ENCODE results near the gene LDLRAD4.
"Not testable (repeated sequence)": the region's sequence is repeated elsewhere in the genome, so short reads cannot be mapped to it uniquely, and the experiment has no call there.

The LDLRAD4 gene

GRCh38 chr18:13464432-13465123, 246.0 kb downstream of the LDLRAD4 start:
- no peak for DNase-seq (ENCODE audit: low spot score)

DNA sequence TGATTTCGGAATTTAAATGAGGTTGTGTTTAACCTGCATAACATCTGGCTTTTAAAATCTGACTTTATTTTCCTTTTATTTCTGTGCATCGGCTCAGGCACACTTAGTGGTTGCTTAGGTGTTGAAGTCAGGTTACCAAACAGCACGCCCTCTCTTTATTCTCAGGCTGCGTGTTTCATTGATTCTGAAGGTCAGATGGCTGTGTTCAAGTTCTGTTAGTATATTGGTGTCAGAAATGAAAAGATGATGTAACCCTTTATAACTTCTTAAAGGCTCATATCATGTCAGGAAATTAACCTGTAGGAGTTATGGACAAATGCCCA, 246.5 kb downstream of the LDLRAD4 start:
- no peak for DNase-seq (ENCODE audit: low spot score)

DNA sequence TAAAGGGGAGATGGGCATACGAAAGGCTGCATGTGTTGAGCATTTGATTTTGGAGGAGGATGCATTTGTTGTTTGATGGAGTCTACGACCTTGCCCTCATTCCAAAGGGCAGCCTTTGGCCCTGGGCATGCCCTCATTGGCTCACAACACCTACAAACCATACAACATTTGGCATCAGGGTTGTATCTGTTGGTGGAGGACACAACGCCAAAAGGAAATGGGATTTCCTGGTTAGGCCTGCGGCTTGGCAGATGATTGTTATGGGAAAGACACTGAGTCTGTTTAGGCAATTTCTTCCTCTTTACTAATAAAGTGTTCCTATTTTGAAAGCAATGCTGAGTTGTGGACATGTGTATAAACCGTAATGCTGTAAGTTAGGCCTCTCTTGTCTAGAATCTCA, 246.9 kb downstream of the LDLRAD4 start:
- no peak for DNase-seq (ENCODE audit: low spot score)

DNA sequence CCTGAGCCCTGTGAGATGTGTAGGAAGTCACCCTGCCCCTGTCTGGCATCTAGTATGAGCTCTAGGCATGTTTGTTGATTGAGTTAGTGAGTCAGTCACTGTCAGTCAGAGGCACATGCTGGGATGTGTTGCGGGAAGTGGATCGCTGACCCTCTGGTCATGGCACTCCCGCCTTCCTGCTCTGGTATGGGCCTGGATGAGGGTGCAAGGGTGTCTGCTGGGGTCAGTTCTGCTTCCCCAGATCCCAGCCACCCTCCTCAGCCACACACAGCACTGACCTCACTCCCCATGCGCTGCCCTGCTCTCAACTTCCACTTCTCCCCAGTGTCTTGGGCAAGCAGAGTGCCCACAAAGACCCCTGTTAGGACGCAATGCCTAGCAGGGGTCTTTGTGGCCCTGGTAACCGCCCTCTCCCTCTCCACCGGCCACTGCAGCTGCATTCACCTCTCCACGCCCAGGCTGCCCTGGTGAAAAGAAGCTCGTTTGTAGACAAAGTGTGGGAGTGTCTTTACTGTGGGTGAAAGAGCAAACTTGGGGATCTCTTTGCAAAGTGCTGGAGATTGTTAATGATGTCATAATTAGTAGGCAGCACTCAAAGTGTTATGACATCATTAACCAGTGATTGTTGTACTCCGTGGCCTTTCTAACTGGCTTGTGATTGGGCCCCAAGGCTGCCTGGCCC, 252.1 kb downstream of the LDLRAD4 start:
- DNase-seq (ENCODE audit: low spot score) = no peak

GRCh38 chr18:13471198-13471845, 252.8 kb downstream of the LDLRAD4 start:
- DNase-seq (ENCODE audit: low spot score) = peak; percentile 58

- DNase-seq (ENCODE audit: low spot score) = no peak
Measured at GRCh38 chr18:13471971-13472628, 253.5 kb downstream of the LDLRAD4 start.

GRCh38 chr18:13473751-13474150, 255.2 kb downstream of the LDLRAD4 start:
- no peak for DNase-seq (ENCODE audit: low spot score)

GRCh38 chr18:13474336-13474735, 255.8 kb downstream of the LDLRAD4 start:
- DNase-seq (ENCODE audit: low spot score) = no peak

DNA sequence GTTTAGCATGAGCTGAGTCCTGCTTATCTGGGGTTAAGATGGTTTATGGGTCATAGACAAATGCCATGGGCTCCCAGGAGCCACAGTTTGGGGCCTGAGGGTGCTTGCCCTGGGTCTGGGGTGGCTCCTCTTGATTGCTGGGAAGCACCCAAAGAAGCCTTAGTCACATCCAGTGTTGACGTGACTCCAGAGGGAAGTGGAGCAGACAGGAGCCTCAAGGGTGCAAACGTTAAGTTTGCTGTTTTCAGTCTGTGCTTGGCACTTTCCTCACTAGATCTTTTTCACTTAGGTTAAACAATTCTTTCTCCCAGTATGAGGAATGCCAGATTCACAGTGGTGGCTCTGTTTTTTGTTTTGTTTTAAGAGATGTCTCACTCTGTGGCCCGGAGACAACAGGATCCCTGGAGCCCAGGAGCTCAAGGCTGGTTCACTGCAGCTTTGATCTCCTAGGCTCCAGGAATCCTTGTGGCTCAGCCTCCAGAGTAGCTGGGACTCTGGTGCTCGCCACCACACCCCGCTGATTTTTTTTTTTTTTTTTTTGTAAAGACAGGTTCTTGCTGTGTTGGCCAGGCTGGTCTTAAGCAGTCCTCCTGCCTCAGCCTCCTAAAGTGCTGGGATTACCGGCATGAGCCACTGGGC, 256.5 kb downstream of the LDLRAD4 start:
- no peak for DNase-seq (ENCODE audit: low spot score)

DNA sequence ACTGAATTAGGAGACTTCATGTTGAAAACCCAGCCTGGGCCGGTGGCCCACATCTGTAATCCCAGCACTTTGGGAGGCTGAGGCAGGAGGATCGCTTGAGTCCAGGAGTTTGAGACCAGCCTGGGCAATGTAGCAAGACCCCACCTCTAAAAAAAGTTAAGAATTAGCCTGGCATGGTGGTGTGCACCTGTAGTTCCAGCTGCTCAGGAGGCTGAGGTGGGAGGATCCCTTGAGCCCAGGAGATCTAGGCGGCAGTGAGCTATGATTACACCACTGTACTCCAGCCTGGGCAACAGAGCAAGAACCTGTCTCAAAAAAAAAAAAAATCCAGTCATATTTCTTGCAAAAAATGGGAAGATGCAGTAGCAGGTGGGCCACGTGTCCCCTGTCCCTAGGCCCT, 257.8 kb downstream of the LDLRAD4 start:
- DNase-seq (ENCODE audit: low spot score) = not testable (repeated sequence)

GRCh38 chr18:13477147-13477683, 258.7 kb downstream of the LDLRAD4 start:
- no peak for DNase-seq (ENCODE audit: low spot score)

DNA sequence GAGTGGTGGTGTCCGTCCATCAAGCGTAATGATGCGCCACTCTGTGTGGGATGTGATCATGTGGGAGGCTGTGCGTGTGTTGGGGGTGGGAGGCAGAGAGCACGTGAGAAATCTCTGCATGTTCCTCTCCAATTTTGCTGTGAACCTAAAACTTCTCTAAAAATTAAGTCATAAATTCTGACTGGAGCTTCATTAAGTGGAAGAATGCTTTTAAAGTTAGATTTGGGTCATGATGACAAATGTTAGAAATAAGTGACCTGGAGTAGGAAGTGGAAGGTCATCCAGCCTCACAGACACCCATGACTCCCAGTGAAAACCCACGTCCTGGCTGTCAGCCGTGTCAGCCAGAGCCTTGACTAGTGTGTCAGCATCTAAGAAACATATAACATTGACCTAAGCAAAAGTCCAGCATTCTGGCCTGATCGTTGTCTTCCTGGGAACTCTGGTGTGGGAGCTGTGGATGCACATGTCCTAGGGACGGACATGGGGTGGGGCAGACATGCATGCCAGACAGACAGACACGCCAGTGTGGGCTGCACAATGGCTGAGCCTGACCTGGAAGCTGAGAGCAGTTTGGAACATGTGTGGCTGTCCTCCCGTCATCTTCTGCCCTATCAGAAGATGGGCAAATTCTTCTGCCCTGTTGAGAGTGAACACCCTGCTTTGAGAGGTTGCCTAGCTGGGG, 262.2 kb downstream of the LDLRAD4 start:
- no peak for DNase-seq (ENCODE audit: low spot score)

GRCh38 chr18:13481331-13481730, 262.8 kb downstream of the LDLRAD4 start:
- DNase-seq (ENCODE audit: low spot score) = no peak

- DNase-seq (ENCODE audit: low spot score) = no peak
Measured at GRCh38 chr18:13481820-13482617, 263.5 kb downstream of the LDLRAD4 start.

GRCh38 chr18:13482618-13482945, 264.0 kb downstream of the LDLRAD4 start:
- DNase-seq (ENCODE audit: low spot score) = no peak

DNA sequence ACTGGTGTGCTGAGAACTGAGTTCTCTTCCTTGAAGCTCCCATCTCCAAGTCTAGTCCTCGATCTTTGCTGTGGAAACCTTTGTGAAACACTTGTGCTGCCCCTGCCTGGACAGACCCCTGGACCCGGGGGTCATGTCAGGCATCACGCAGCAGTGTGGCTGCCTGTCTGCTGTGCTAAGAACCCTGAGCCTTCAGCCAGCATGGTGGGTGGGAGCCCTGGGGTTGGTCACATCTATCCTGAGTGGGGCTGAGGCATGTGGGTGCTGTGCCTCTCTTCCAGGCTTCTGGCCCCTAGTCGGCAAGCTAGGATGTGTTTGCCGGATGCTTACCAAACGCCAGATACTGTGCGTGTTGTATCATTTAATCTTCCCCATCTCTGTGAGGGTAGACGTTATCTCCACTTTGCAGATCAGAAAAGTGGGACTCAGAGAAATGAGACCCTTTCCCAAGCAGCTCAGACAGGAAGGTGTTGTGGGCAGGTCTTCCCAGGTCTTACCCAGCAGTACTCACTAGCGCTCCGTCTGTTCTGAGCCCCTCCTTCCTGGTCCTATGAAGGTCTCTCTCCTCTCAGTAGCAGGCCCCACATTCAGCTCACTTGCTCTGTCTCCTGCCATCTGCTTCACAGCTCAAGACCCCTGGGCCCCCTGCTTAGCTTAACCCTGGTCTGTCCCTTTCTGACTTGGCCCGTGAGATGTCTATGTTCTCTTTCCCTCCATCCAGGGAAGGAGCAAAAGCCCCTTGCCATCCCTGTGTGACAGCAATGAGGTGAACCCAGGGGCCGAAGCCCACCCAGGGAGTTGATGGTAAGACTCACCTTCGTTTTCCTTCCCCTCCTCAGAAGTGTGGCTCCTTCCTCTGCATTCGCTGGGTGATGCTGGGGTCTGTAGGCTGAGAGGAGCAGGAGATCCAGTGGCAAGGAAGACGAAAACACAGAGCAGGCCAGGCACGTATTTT, 265.0 kb downstream of the LDLRAD4 start:
- no peak for DNase-seq (ENCODE audit: low spot score)

DNA sequence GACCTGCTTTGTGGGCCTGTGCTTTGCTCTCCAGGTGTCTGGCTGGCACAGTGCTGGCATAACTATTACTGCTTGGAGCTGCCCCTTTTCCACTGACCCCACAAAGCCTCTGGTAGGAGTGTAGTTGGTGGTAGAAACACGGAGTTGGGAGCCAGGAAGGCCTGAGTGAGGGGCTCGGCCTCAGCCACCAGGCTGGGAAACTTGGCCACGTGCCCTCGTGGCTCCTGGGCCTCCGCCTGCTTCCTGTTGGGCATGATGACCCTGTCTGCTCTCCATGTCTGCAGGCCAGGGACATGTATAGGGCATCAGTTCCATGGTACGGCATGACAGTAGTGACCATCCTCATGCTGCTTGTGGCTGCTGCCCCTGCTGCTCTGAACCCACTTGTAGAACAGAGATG, 266.6 kb downstream of the LDLRAD4 start:
- no peak for DNase-seq (ENCODE audit: low spot score)

- no peak for DNase-seq (ENCODE audit: low spot score)
Measured at GRCh38 chr18:13485604-13486003, 267.0 kb downstream of the LDLRAD4 start.

DNA sequence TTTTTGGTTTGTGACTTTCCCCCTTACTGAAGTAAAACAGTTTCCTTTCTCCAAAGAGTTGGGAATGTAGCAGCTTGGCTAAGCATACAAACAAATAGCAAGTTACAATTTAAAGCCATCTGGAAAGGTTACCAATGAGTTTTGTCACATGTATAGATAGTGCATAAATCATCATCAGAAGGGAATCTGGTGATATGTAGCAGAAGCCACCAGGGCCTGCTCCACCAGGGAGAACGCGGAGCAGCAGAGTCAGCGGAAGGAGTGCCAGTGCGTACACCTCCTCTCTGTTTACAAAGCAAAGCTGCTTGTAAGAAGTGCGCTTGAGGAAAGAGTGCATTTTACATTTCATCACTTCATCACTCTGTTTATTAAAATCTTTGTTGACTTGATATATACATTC, 267.7 kb downstream of the LDLRAD4 start:
- no peak for DNase-seq (ENCODE audit: low spot score)

DNA sequence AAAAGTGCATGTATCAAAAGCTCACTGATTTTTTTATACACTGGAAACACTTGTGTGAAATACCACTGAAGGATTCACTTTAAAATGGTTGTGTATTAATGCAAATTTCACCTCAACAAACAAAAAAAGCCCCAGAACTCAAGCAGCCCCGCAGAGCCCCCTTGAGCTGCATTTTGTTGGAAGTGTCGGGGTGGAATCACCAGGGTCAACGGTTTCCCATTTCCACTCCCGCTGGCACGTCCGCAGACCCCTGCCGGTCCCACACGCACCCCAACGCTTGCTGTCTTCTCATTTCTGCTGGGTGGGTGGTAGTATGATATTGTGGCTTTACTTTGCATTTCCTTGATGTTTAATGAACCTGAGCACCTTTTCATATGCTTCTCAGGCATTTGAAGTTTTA, 268.1 kb downstream of the LDLRAD4 start:
- no peak for DNase-seq (ENCODE audit: low spot score)

All from HuH-7.5 (cell line).